ENCODE measurements around the gene HOTAIR. TPM values are rescaled to one million over a fixed set of nuclear protein-coding genes. Genes with fewer than 3 reads are reported as not detected.

Gene HOTAIR
- total and polyA plus RNA-seq, 2 donors (not counting 1 experiment from before 2014, with no cell fraction given): not detected

DNA sequence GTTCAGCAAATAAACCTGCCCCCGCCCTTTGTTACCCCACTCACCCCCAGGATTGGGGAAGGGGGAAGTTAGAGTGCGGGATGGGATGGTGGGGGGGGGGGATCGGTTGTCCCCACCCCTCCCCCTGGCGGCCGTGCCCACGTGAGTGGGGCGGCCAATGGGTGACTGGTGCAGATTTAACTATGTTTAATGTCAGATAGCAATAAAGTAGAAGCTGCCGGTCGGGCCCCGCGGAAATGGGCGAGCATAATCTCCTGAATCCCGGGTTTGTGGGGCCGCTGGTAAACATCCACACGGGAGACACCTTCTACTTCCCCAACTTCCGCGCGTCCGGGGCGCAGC, 20.1 kb downstream of the HOTAIR start, which contains the start of gene HOXC12:
HOXC12 (plus strand) TSS at position 210 of the 342 bp plus-strand sequence; CDS start at position 237, 27 bp downstream.
- Histone ChIP-seq H3K4me1 (ENCODE audit: control insufficient read depth, extremely low read depth, insufficient read depth, low read length) (no peaks in the 10 kb centered on the region), H3K27me3 (ENCODE audit: control insufficient read depth, insufficient read depth, low read length) (peaks cover 95% of the 10 kb centered on the region), H3K79me2 (ENCODE audit: control insufficient read depth, insufficient read depth, low read length) (no peaks in the 10 kb centered on the region), H2AFZ (ENCODE audit: low read length) (no peak within 1 kb of the TSS), H3K4me2 (ENCODE audit: extremely low read depth, insufficient read depth, low read length) (no peak within 1 kb of the TSS), H4K20me1 (ENCODE audit: control insufficient read depth, extremely low read depth, insufficient read depth, low read length) (no peaks in the 10 kb centered on the region), H3K9me3 (ENCODE audit: control insufficient read depth, insufficient read depth, low read depth, low read length) (no peaks in the 10 kb centered on the region), H3K27ac (ENCODE audit: insufficient read depth, low read length) (no peak within 1 kb of the TSS), H3K9ac (ENCODE audit: insufficient read depth, low read length) (no peak within 1 kb of the TSS), H3K4me3 (replicated peaks in 1 of 4; ENCODE audit: control extremely low read depth in 1 of 4, insufficient read depth in 1 of 4, low read depth in 3 of 4, low read length in 4 of 4) (no peak within 1 kb of the TSS), H3K36me3 (ENCODE audit: control insufficient read depth, insufficient read depth, low read length) (no peaks in the 10 kb centered on the region)
- DNase-seq (ENCODE audit: low read depth in 2 of 2): no peak
- no peak for TF ChIP-seq EZH2 (IDR thresholded peaks at IDR 0.05; ENCODE audit: low read length, missing control alignments)
- no peak for TF ChIP-seq CTCF (conservative IDR thresholded peaks at IDR 0.05 in 1 of 2, IDR thresholded peaks at IDR 0.05 in 1 of 2; ENCODE audit: low read depth in 1 of 2, low read length in 2 of 2)

DNA sequence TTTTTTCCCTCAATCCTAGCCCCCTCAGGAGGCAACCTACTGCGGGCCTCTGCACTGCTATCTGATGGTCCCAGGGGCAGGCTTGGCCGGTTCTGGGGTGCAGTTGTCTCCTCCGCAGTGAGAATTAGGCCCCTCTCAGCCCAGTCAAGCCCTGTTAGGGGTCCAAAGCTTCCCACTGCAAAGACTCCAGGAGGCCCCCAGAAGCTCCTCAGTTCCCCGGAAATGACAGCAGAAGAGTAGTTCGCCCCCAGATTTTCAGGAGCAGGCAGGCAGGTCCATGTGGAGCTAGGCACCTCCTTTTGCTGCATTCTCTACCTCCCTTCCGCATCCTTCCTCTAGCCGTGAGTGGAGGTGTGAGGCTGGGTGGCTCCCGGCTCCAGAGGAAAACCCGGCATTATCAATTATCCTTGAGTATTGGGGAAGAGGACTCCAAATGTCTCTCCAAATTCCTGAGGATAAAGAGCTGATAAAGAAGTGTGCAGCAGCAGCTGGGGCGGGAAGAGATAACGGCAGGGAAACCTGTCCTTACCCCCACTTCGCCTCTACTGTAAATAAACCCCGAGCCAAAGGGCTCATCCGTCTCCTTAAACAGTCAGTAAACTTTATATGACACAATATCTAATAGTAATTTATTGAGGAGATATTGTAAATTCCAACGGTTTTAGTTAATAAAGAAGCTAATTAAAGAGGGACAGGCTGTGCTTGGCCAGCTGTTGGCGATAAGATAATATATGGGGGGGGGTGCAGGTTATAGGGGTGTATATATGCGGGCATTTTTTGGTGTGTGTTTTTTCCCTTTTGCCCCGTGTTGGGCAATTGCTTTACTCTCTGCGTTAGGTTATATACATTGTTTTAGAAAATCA, 20.7 kb downstream of the HOTAIR start:
- no peak overlapping the region for H2AFZ ChIP-seq (ENCODE audit: low read length)
- no peak overlapping the region for H3K9ac ChIP-seq (ENCODE audit: insufficient read depth, low read length)
- H3K79me2 ChIP-seq (ENCODE audit: control insufficient read depth, insufficient read depth, low read length): no peaks in the 10 kb centered on the region
- no peaks in the 10 kb centered on the region for H3K36me3 ChIP-seq (ENCODE audit: control insufficient read depth, insufficient read depth, low read length)
- TF ChIP-seq EZH2 (IDR thresholded peaks at IDR 0.05; ENCODE audit: low read length, missing control alignments): no peak
- TF ChIP-seq CTCF (conservative IDR thresholded peaks at IDR 0.05 in 1 of 2, IDR thresholded peaks at IDR 0.05 in 1 of 2; ENCODE audit: low read depth in 1 of 2, low read length in 2 of 2): no peak
- DNase-seq (ENCODE audit: low read depth in 2 of 2): no peak
- no peak overlapping the region for H3K4me2 ChIP-seq (ENCODE audit: extremely low read depth, insufficient read depth, low read length)
- no peaks in the 10 kb centered on the region for H3K4me1 ChIP-seq (ENCODE audit: control insufficient read depth, extremely low read depth, insufficient read depth, low read length)
- H4K20me1 ChIP-seq (ENCODE audit: control insufficient read depth, extremely low read depth, insufficient read depth, low read length): no peaks in the 10 kb centered on the region
- no peaks in the 10 kb centered on the region for H3K9me3 ChIP-seq (ENCODE audit: control insufficient read depth, insufficient read depth, low read depth, low read length)
- no peak overlapping the region for H3K27ac ChIP-seq (ENCODE audit: insufficient read depth, low read length)
- no peak overlapping the region for H3K4me3 ChIP-seq (replicated peaks in 1 of 4; ENCODE audit: control extremely low read depth in 1 of 4, insufficient read depth in 1 of 4, low read depth in 3 of 4, low read length in 4 of 4)
- H3K27me3 ChIP-seq (ENCODE audit: control insufficient read depth, insufficient read depth, low read length): peaks cover 95% of the 10 kb centered on the region

GRCh38 chr12:53952871-53953734, 21.7 kb downstream of the HOTAIR start:
- Histone ChIP-seq H3K4me3 (replicated peaks in 1 of 4; ENCODE audit: control extremely low read depth in 1 of 4, insufficient read depth in 1 of 4, low read depth in 3 of 4, low read length in 4 of 4) (no peak overlapping the region), H3K36me3 (ENCODE audit: control insufficient read depth, insufficient read depth, low read length) (no peaks in the 10 kb centered on the region), H4K20me1 (ENCODE audit: control insufficient read depth, extremely low read depth, insufficient read depth, low read length) (peaks cover 2% of the 10 kb centered on the region), H3K27me3 (ENCODE audit: control insufficient read depth, insufficient read depth, low read length) (peaks cover 92% of the 10 kb centered on the region), H3K79me2 (ENCODE audit: control insufficient read depth, insufficient read depth, low read length) (no peaks in the 10 kb centered on the region), H3K4me1 (ENCODE audit: control insufficient read depth, extremely low read depth, insufficient read depth, low read length) (no peaks in the 10 kb centered on the region), H3K9me3 (ENCODE audit: control insufficient read depth, insufficient read depth, low read depth, low read length) (no peaks in the 10 kb centered on the region), H3K4me2 (ENCODE audit: extremely low read depth, insufficient read depth, low read length) (no peak overlapping the region), H3K9ac (ENCODE audit: insufficient read depth, low read length) (no peak overlapping the region), H2AFZ (ENCODE audit: low read length) (no peak overlapping the region), H3K27ac (ENCODE audit: insufficient read depth, low read length) (no peak overlapping the region)
- DNase-seq (ENCODE audit: low read depth in 2 of 2): no peak
- TF ChIP-seq CTCF (conservative IDR thresholded peaks at IDR 0.05 in 1 of 2, IDR thresholded peaks at IDR 0.05 in 1 of 2; ENCODE audit: low read depth in 1 of 2, low read length in 2 of 2) (no peak), EZH2 (IDR thresholded peaks at IDR 0.05; ENCODE audit: low read length, missing control alignments) (peak; percentile 57)
